GM21717 (cell line): ENCODE measurements around the gene SAPCD2.

Source experiments
- ATAC-seq: cut with Tn5 transposase; IDR thresholded peaks from one replicate; pipeline ENCODE4 v1.9.1; 2021; ENCODE audit warnings: mild to moderate bottlenecking, moderate library complexity; ENCODE audit not compliant: unreplicated experiment

SAPCD2 gene

GRCh38 chr9:137082925-137083290 is 12.6 kb upstream of the SAPCD2 start:
- ATAC-seq, result no peak

DNA sequence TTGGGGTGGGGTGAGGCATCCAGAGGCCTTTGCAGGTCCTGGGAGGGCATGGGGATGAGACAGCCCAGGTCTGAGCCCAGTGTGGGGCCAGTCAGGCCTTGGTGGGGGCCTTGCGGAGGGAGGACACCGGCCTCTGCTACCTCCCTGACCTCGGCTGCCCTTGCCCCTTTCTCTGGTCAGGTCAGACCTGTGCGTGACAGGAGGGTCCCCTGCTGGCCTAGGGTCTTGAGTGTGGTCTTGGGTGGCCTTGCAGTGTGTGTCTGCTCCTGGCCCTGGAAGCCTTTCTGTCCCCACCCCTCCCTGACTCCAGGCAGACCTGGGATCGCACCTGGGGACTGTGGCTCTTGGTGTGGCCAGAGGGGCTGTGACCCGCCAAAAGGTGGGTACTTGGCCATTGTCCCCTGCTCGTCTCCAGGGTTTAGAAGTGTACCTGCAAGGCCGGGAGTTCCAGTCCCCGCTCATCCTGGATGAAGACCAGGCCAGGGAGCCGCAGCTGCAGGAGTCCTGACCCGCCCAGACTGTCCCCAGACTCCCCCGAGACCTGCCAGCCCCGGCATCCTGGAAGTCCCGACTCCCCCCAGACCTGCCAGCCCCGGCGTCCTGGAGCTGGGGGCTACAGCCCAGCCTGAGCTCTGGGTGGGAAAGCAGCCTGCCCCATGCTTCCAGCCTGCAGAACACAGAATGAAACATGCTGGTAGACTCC is 12.0 kb upstream of the SAPCD2 start:
- ATAC-seq, result no peak

DNA sequence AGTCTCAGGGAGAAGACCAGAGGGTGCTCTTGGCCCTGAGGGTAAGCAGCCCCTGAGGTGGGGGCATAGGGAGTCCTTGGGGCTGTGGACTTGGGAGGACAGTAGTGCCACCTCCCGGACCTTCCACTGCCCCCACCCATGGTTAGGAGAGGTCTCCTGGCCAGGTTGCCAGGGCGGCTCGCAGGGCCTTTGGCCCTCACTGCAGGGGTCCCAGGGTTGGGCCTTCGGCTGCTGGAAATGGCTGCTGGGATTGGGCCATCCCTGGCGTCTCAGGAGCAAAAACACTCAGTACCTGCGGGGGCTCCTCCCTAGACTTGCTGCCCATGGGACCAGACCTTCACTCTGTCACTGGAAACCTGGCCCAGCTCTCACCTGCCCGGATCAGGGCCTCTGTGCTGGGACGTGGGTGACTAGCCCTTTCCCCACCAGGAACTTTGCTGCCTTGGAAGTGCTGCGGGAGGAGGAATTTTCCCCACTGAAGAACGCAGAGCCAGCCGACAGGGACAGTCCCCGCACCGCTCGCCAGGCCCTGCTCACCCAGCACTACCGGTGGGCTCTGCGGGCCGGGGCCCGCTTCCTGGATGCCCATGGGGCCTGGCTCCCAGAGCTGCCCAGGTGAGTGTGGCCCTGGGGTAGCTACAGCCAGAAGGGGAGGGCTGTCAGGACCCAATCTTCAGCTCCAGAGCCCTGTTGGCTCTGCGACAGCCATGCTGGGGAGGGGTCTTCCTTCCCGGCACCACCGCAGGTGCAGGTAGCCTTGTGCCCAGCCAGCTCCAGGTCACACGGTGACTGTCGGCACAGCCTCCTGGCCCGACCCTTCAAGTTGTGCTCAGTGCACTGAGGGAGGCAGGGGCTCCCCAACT is 10.1 kb upstream of the SAPCD2 start:
- ATAC-seq, result no peak

DNA sequence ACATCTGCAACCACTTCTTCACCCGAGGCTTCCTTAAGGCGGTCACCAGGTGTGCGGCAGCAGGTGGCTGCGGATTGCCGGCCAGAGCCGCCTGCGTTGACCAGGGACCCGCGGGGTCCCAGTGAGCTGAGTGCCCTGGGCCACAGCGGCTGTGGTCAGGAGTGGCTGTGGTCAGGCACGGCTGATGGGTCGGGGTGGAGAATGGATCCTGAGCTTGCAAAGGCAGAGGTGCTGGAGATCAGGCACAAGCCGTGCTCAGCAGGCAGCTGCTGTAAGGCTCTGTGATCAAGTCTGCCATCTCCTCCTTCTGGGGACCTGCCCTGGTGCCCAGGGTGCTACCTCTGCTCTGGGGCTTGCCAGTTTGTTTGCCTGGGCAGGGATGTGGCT is 9.0 kb upstream of the SAPCD2 start:
- no peak for ATAC-seq

DNA sequence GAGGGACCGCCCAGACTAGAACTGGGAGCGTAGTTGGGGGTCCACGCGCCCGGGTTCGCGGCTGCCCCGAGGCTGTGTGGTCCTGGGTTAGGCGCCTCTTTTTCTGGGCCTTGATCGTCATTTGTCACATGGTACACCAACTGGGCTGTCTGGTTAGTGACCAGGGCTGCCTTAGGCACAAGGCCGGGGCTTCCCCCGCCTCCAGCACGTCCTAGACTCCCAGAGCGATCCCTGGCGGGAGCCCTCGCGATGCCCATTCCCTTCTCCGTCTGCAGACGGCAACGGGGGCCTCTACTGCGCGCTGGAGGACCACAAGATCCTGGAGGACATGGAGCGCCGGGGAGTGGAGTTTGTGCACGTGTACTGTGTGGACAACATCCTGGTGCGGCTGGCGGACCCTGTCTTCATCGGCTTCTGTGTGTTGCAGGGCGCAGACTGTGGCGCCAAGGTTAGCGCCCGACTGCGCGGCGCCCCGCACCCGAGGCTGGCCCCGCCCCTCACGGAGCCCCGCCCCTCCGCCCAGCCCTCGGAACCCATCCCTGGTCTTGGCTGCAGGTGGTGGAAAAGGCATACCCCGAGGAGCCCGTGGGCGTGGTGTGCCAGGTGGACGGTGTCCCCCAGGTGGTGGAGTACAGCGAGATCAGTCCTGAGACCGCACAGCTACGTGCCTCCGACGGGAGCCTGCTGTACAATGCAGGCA is 8.5 kb upstream of the SAPCD2 start:
- no peak for ATAC-seq

DNA sequence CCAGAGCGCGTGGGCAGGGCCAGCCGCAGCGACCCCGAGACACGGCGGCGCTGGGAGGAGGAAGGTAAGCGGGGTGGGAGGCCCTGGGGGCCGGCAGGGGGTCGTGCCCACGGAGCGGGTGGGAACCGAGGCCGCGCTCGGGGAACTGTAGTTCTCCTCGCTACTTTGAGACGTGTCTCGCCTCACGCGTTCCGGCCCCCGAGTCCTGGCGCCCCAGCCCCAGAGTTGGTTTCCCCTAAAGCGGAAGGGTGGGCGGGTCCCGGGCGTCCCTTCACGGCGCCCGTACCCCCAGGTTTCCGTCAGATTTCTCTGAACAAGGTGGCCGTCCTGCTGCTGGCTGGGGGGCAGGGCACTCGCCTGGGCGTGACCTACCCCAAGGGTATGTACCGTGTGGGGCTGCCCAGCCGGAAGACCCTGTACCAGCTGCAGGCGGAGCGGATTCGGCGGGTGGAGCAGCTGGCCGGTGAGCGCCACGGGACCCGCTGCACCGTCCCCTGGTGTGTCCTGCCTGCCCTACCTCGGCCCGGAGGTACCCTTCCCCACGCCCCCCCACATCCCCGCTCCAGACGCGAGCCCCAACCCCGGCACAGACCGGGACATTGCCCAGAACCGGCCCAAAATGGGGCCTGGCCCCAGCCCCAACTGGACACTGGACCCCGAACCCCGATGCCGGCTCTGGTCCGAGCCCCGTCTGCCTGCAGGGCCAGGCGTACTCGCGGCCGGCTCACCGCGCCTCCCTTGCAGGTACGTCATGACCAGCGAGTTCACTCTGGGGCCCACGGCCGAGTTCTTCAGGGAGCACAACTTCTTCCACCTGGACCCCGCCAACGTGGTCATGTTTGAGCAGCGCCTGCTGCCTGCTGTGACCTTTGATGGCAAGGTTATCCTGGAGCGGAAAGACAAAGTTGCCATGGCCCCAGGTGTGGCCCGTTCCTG is 7.7 kb upstream of the SAPCD2 start:
- ATAC-seq, result no peak

DNA sequence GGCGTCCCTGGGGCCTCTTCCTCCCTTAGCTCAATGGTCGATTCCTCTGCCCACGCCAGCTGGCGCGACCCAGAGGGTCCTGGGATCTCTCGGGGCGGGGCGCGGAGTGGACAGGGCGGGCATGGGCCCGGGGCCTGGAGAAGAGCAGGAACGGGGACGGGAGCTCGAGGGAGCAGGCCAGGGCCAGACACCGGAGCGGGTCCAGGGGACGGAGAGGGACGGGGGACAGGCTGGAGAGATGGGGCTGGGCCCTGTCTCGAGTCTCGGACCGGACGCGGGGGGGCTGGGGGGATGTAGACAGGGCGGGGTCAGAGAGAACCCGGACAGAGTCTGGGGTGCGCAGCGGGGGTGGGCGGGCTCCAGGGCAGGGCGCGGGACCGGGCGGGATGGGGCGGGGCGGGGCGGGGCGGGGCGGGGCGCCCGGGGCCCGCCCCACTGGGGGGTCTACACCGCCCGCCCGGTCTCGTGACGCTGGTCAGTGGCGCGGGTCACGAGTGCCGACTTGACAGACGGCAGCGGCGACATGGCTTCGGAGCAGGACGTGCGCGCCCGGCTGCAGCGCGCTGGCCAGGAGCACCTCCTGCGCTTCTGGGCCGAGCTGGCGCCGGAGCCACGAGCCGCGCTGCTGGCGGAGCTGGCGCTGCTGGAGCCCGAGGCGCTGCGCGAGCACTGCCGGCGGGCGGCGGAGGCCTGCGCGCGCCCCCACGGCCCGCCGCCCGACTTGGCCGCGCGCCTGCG is 6.8 kb upstream of the SAPCD2 start, which contains the start of gene UAP1L1:
UAP1L1 (plus strand) TSS at position 508 of the 738 bp plus-strand sequence; CDS start at position 524, 16 bp downstream.
- no peak for ATAC-seq

DNA sequence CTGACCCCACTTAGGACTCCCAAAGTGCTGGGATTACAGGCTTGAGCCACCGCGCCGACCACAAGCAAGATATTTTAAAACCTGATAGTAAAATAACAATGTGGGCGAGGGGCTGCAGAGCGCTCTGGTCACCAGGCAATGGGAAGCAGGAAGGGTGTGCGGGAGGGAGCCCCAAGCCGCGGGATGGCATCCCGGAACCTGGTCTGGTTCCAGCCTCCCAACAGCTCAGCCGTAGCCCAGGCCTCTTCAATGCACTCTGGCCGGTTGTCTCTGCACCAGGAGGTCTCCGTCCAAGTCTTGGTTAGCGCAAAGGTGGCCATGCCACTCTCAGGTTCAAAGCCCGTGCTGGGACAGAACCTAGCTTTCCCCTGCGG is 6.3 kb upstream of the SAPCD2 start:
- ATAC-seq, result no peak

GRCh38 chr9:137075275-137075775 is 5.0 kb upstream of the SAPCD2 start:
- no peak for ATAC-seq

GRCh38 chr9:137074657-137075274 is 4.4 kb upstream of the SAPCD2 start:
- ATAC-seq, result no peak

- no peak for ATAC-seq
Observed at GRCh38 chr9:137073992-137074399, 3.6 kb upstream of the SAPCD2 start.

DNA sequence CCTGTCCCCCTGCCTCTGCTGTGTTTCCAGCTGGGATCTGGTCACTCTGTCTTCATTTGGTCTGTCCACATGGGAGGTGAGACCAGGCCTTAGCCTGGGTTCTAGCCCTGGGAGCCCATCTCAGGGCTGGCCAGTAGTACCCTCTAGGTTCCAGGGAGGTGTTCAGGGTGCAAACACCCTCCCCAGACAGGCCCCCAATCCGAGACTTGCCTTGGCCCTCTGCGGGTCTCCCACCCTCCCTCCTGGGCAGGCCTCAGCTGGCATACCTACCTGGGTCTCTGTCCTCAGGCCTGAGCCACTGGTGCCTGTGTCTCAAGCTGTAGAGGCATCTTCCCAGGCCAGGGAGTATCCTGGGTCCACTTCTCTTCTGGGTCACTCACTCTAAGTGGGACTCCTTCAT is 925 bp upstream of the SAPCD2 start:
- no peak for ATAC-seq

DNA sequence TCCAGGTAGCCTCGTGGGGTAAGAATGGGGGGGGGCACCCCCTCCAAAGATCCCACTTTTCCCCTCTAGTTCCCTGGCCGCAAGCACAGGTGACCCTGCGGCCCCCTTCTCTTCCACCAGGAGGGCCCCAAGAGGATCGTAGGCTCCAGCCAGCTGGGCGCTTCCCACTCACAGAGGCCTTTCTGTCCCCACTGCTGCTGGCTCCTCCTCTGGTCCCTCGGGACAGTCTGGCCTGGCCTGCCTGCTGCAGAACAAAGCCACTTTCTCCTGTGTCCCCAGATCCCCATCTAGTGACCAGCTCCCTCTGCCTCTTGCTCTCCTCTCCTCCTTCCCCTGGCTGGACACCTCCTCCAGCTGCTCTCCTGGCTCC is 534 bp upstream of the SAPCD2 start:
- no peak for ATAC-seq

- ATAC-seq, result no peak
Observed at GRCh38 chr9:137069508-137070091, 757 bp downstream of the SAPCD2 start.

GRCh38 chr9:137068539-137069507 is 1.5 kb downstream of the SAPCD2 start:
- no peak for ATAC-seq

DNA sequence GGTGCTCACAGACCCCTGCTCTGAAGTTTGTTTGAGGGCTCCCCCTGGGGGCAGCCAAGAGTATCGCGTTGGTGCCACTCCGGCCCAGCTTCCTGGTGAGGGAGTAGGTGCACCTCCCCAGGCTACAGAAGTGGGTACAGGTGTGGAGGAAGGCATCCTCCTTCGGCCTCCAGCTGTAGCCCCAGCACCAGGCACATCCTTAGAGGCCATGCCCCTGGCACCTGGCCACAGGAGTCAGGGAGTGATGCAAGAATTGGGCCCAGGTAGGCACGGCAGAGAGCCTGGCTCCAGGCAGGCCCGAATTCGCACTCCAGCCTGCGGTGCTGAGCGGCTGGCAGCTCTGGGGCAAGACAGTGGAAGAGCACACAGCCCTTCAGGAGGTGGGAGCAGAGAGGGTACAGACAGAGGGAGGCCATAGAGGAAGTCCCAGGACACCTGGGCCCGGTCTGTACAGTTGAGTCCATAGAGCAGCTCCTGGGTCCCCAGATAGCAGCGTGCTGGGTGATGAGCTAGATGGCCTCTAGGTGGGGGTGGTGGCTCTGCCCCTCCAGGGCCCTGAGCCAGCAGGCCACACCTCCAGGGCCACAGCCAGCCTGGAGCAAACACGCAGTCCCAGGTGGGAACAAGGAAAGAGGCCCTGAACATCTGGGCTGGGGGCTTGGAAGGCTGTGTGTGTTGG is 2.4 kb downstream of the SAPCD2 start:
- ATAC-seq, result no peak
